Mammary epithelial cell (primary cell): ENCODE data around the gene RBM39.

Source experiments
- EZH2 ChIP-seq: IDR thresholded peaks from 2 replicates; pipeline ENCODE4 v1.6.1; 2012; ENCODE audit warnings: low read length, inconsistent platforms, borderline replicate concordance
- TF ChIP-seq, protein P1 (sequence below), 2 donors: IDR thresholded peaks in 1 of 2; conservative IDR thresholded peaks in 1 of 2; 2 replicates each; pipeline ENCODE4 v1.5.1; 2011 to 2012; ENCODE audit warnings: inconsistent platforms in 2 of 2, low read length in 2 of 2, mild to moderate bottlenecking in 2 of 2, control low read depth in 1 of 2, low read depth in 1 of 2; ENCODE audit not compliant: insufficient read depth in 1 of 2; ENCODE audit errors: extremely low read depth in 1 of 2

DNA sequence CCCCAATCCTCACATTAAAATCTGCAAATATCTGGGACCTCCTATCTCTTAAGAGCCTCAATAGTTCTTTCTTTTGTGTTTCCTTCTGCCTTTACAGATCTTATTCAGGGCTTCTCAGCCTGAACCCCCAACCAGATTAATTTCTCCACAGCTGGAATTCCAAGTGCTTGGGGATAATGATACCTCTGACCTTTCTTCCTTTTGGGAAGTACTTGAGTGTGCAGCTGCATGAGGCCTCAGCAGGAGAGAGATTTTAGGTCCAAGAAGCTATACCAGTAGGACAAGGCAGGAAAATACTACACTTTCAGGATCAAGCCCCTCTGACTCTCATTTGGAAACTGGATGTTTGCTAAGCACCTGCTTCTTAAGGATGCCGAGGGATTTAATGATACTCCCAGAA lies 32.3 kb upstream of the RBM39 start:
- TF ChIP-seq, protein P1, sequence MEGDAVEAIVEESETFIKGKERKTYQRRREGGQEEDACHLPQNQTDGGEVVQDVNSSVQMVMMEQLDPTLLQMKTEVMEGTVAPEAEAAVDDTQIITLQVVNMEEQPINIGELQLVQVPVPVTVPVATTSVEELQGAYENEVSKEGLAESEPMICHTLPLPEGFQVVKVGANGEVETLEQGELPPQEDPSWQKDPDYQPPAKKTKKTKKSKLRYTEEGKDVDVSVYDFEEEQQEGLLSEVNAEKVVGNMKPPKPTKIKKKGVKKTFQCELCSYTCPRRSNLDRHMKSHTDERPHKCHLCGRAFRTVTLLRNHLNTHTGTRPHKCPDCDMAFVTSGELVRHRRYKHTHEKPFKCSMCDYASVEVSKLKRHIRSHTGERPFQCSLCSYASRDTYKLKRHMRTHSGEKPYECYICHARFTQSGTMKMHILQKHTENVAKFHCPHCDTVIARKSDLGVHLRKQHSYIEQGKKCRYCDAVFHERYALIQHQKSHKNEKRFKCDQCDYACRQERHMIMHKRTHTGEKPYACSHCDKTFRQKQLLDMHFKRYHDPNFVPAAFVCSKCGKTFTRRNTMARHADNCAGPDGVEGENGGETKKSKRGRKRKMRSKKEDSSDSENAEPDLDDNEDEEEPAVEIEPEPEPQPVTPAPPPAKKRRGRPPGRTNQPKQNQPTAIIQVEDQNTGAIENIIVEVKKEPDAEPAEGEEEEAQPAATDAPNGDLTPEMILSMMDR (conservative IDR thresholded peaks at IDR 0.05 in 1 of 2, IDR thresholded peaks at IDR 0.05 in 1 of 2; ENCODE audit: extremely low read depth in 1 of 2, insufficient read depth in 1 of 2, low read depth in 1 of 2, low read length in 2 of 2) = no peak
- TF ChIP-seq EZH2 = no peak
